ENCODE results near the gene PRKACB.

PRKACB gene

DNA sequence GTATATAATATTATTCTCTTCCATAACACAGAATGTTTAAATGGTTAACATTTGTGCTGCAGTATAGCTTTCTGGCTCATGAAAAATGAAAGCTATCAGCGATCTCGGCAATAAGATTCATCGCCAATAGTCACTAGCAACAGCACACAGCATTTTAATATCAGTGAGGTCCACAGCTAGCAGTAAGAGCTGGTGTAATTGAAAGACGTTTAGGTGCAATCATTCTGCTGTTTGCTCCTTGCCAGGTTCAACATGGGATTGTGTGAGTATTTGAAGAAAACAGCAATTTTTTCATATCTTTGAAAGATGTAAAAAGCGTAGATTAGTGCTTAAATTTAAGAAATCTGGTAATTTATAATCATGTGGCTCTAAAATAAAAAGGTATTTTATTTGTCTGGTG, 20.1 kb downstream of the PRKACB start:
- TF ChIP-seq, protein P1, sequence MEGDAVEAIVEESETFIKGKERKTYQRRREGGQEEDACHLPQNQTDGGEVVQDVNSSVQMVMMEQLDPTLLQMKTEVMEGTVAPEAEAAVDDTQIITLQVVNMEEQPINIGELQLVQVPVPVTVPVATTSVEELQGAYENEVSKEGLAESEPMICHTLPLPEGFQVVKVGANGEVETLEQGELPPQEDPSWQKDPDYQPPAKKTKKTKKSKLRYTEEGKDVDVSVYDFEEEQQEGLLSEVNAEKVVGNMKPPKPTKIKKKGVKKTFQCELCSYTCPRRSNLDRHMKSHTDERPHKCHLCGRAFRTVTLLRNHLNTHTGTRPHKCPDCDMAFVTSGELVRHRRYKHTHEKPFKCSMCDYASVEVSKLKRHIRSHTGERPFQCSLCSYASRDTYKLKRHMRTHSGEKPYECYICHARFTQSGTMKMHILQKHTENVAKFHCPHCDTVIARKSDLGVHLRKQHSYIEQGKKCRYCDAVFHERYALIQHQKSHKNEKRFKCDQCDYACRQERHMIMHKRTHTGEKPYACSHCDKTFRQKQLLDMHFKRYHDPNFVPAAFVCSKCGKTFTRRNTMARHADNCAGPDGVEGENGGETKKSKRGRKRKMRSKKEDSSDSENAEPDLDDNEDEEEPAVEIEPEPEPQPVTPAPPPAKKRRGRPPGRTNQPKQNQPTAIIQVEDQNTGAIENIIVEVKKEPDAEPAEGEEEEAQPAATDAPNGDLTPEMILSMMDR (IDR thresholded peaks at IDR 0.05; ENCODE audit: borderline replicate concordance, control extremely low read depth, extremely low read depth, insufficient read depth, missing control alignments), result no peak
- in situ Hi-C loops (cut with MboI; ENCODE audit: low sequenced_read_pairs, unreplicated experiment), result no loop called here

DNA sequence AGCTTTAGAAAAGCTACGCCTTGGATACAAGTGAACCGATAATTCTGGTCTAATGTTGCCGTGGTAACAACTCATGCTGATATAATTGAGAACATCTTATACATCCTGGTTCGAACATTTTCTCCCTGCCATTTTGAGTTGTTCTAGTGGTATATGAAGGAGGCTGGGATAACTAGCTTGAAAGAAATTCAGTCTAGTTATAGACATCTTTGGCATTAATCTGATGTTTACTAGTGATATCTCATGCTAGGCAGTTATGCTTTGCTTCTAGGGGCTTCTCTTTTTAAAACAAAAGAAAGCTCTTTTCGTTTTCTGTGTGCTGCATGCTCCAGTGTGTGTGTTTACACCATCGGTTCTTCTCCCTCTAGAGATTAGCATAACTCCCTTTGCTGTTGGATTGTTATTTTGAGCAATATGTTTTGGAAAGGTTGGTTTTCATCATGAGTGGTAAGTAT, 20.5 kb downstream of the PRKACB start:
- TF ChIP-seq, protein P1 (IDR thresholded peaks at IDR 0.05; ENCODE audit: borderline replicate concordance, control extremely low read depth, extremely low read depth, insufficient read depth, missing control alignments), result no peak
- no peak for DNase-seq (ENCODE audit: low spot score)
- in situ Hi-C loops (cut with MboI; ENCODE audit: low sequenced_read_pairs, unreplicated experiment), result no loop called here

More for the DNA sequence above, 20.1 kb downstream of the PRKACB start:
- no peak for DNase-seq (ENCODE audit: low spot score)

- in situ Hi-C loops (cut with MboI; ENCODE audit: low sequenced_read_pairs, unreplicated experiment), result no loop called here
Observed at GRCh38 chr1:84165601-84166000, 21.5 kb downstream of the PRKACB start.

DNA sequence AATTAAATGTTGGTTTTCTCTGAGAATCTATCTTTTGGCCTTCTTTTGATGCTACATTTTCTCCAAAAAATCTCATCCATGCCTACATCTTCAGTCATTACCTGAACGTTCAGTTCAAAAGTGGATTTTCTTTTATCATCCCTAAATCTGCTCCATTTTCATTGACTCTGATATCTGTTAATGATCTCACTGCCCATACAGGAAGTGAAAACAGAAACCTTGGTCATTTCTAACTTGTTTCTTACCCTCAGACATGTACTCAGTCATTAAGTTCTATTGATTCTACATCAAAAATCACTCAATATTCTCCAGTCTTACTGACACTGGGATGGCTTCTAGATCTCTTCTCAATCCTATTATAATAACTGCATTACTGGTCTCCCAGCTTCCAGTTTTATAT, 22.7 kb downstream of the PRKACB start:
- in situ Hi-C loops (cut with MboI; ENCODE audit: low sequenced_read_pairs, unreplicated experiment), result no loop called here
- DNase-seq (ENCODE audit: low spot score), result no peak
- TF ChIP-seq, protein P1 (IDR thresholded peaks at IDR 0.05; ENCODE audit: borderline replicate concordance, control extremely low read depth, extremely low read depth, insufficient read depth, missing control alignments), result no peak

More at GRCh38 chr1:84165601-84166000, 21.5 kb downstream of the PRKACB start:
- TF ChIP-seq, protein P1 (IDR thresholded peaks at IDR 0.05; ENCODE audit: borderline replicate concordance, control extremely low read depth, extremely low read depth, insufficient read depth, missing control alignments), result no peak
- no peak for DNase-seq (ENCODE audit: low spot score)

GRCh38 chr1:84168783-84169182, 24.7 kb downstream of the PRKACB start:
- TF ChIP-seq, protein P1 (IDR thresholded peaks at IDR 0.05; ENCODE audit: borderline replicate concordance, control extremely low read depth, extremely low read depth, insufficient read depth, missing control alignments), result no peak
- no peak for DNase-seq (ENCODE audit: low spot score)
- in situ Hi-C loops (cut with MboI; ENCODE audit: low sequenced_read_pairs, unreplicated experiment), result no loop called here

DNA sequence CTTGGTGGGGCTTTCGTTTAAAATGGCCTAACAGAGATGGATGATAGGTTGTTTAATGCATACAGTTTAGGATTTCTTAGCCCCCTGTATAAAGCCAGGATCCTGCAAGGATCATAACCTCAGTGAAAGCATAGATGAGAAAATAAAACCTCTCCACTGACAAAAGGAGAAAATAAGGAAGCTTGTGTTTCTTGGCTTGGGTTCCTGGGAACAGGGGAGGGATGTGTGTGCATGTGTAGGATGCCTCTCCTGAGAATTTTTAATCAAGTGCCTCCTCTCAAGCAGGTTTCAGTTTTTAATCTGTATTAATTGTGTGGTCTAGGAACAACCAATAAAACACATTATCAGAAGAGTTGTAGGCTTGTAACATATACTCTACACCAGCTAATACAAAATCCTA, 26.1 kb downstream of the PRKACB start:
- in situ Hi-C loops (cut with MboI; ENCODE audit: low sequenced_read_pairs, unreplicated experiment), result no loop called here
- TF ChIP-seq, protein P1 (IDR thresholded peaks at IDR 0.05; ENCODE audit: borderline replicate concordance, control extremely low read depth, extremely low read depth, insufficient read depth, missing control alignments), result no peak
- no peak for DNase-seq (ENCODE audit: low spot score)

DNA sequence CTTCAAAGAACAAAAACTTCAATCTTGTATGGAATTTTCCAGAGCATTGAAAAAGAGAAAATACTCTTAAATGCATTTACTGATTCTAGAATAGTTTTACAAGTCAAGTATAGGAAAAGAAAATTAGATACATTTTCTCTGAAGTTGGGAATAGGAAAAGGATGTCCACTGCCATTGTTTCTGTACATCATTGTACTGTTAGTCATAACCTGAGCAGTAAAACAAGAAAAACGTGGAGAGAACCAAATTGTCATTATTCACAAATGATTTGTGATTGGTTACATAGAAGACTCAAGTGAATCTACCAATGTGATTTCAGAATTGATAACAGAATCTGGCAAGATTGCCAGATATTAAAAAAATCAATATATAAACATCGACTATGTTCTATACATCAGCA, 27.4 kb downstream of the PRKACB start:
- in situ Hi-C loops (cut with MboI; ENCODE audit: low sequenced_read_pairs, unreplicated experiment), result no loop called here
- TF ChIP-seq, protein P1 (IDR thresholded peaks at IDR 0.05; ENCODE audit: borderline replicate concordance, control extremely low read depth, extremely low read depth, insufficient read depth, missing control alignments), result no peak
- no peak for DNase-seq (ENCODE audit: low spot score)
